ENCODE results near the gene CEBPB. TPM values are rescaled to one million over a fixed set of nuclear protein-coding genes. Genes with fewer than 3 reads are reported as not detected.

CEBPB gene
- polyA plus RNA-seq, 1 donor (not counting 4 experiments of a cell fraction or from before 2014, with no cell fraction given): 15.8 TPM

DNA sequence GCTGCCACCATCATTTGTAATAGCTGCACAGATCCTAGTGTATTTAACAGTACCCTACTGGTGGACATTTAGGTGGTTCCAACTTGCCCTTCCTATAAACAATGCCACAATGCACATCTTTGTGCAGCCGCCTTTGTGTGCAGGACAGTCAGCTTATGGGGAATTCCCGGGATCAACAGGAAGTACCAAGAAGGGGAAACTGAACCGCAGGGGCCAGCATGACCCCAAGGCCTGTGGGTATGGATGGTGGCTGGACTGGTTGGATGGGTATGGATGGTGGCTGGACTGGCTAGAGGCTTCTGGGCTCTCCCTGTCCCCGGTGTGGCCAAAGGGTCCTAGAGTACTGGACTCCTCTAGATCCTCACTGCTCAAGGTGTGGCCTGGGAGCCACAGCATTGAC is 46.7 kb downstream of the CEBPB start:
- no peaks in the 10 kb centered on the region for H3K79me2 ChIP-seq (ENCODE audit: control insufficient read depth, insufficient read depth, low read length)
- no peaks in the 10 kb centered on the region for H3K27me3 ChIP-seq (ENCODE audit: control insufficient read depth, extremely low read depth, insufficient read depth, low read length)
- TF ChIP-seq EZH2 (IDR thresholded peaks at IDR 0.05; ENCODE audit: low read length) (no peak), CTCF (optimal IDR thresholded peaks at IDR 0.05 in 1 of 3, IDR thresholded peaks at IDR 0.05 in 1 of 3, conservative IDR thresholded peaks at IDR 0.05 in 1 of 3; ENCODE audit: extremely low read depth in 1 of 3, insufficient read depth in 2 of 3, low read length in 3 of 3) (no peak)
- dilution Hi-C loops (cut with MboI; ENCODE audit: extremely low pct_ligation_motif_present, low sequenced_read_pairs): no loop called here
- H3K9ac ChIP-seq (ENCODE audit: control insufficient read depth, extremely low read depth, insufficient read depth, low read length): no peak overlapping the region
- no peaks in the 10 kb centered on the region for H3K36me3 ChIP-seq (ENCODE audit: control insufficient read depth in 2 of 2, extremely low read depth in 1 of 2, insufficient read depth in 2 of 2, low read length in 2 of 2)
- DNase-seq (ENCODE audit: low read depth, low spot score) (no peak), FAIRE-seq (no peak)
- no peaks in the 10 kb centered on the region for H4K20me1 ChIP-seq (ENCODE audit: control insufficient read depth, extremely low read depth, insufficient read depth, low read length)
- H3K9me1 ChIP-seq (ENCODE audit: control insufficient read depth, extremely low read depth, insufficient read depth, low read length): no peaks in the 10 kb centered on the region
- no peak overlapping the region for H3K27ac ChIP-seq (ENCODE audit: control insufficient read depth, insufficient read depth, low read length)
- H3K4me2 ChIP-seq (ENCODE audit: control insufficient read depth, extremely low read depth, insufficient read depth, low read depth, low read length): no peak overlapping the region
- H3K9me3 ChIP-seq (ENCODE audit: control insufficient read depth, low read depth, low read length): no peaks in the 10 kb centered on the region
- H3K4me3 ChIP-seq (ENCODE audit: control insufficient read depth in 2 of 3, extremely low read depth in 1 of 3, insufficient read depth in 2 of 3, low read depth in 1 of 3, low read length in 3 of 3): no peak overlapping the region
- no peak overlapping the region for H2AFZ ChIP-seq (ENCODE audit: control insufficient read depth, low read length)
- H3K4me1 ChIP-seq (ENCODE audit: control insufficient read depth, extremely low read depth, insufficient read depth, low read length): peaks cover 6% of the 10 kb centered on the region

GRCh38 chr20:50238081-50238800 is 47.6 kb downstream of the CEBPB start:
- DNase-seq (ENCODE audit: low read depth, low spot score) (no peak), FAIRE-seq (no peak)
- H3K4me1 ChIP-seq (ENCODE audit: control insufficient read depth, extremely low read depth, insufficient read depth, low read length): peaks cover 14% of the 10 kb centered on the region
- H4K20me1 ChIP-seq (ENCODE audit: control insufficient read depth, extremely low read depth, insufficient read depth, low read length): no peaks in the 10 kb centered on the region
- dilution Hi-C loops (cut with MboI; ENCODE audit: extremely low pct_ligation_motif_present, low sequenced_read_pairs): no loop called here
- no peaks in the 10 kb centered on the region for H3K9me1 ChIP-seq (ENCODE audit: control insufficient read depth, extremely low read depth, insufficient read depth, low read length)
- no peak overlapping the region for H3K4me3 ChIP-seq (ENCODE audit: control insufficient read depth in 2 of 3, extremely low read depth in 1 of 3, insufficient read depth in 2 of 3, low read depth in 1 of 3, low read length in 3 of 3)
- no peak overlapping the region for H3K27ac ChIP-seq (ENCODE audit: control insufficient read depth, insufficient read depth, low read length)
- no peak overlapping the region for H3K9ac ChIP-seq (ENCODE audit: control insufficient read depth, extremely low read depth, insufficient read depth, low read length)
- H3K4me2 ChIP-seq (ENCODE audit: control insufficient read depth, extremely low read depth, insufficient read depth, low read depth, low read length): no peak overlapping the region
- no peaks in the 10 kb centered on the region for H3K9me3 ChIP-seq (ENCODE audit: control insufficient read depth, low read depth, low read length)
- H3K36me3 ChIP-seq (ENCODE audit: control insufficient read depth in 2 of 2, extremely low read depth in 1 of 2, insufficient read depth in 2 of 2, low read length in 2 of 2): no peaks in the 10 kb centered on the region
- TF ChIP-seq CTCF (optimal IDR thresholded peaks at IDR 0.05 in 1 of 3, IDR thresholded peaks at IDR 0.05 in 1 of 3, conservative IDR thresholded peaks at IDR 0.05 in 1 of 3; ENCODE audit: extremely low read depth in 1 of 3, insufficient read depth in 2 of 3, low read length in 3 of 3) (no peak), EZH2 (IDR thresholded peaks at IDR 0.05; ENCODE audit: low read length) (no peak)
- H3K79me2 ChIP-seq (ENCODE audit: control insufficient read depth, insufficient read depth, low read length): no peaks in the 10 kb centered on the region
- no peaks in the 10 kb centered on the region for H3K27me3 ChIP-seq (ENCODE audit: control insufficient read depth, extremely low read depth, insufficient read depth, low read length)
- no peak overlapping the region for H2AFZ ChIP-seq (ENCODE audit: control insufficient read depth, low read length)
